ENCODE results near the gene STX10.

The STX10 gene

DNA sequence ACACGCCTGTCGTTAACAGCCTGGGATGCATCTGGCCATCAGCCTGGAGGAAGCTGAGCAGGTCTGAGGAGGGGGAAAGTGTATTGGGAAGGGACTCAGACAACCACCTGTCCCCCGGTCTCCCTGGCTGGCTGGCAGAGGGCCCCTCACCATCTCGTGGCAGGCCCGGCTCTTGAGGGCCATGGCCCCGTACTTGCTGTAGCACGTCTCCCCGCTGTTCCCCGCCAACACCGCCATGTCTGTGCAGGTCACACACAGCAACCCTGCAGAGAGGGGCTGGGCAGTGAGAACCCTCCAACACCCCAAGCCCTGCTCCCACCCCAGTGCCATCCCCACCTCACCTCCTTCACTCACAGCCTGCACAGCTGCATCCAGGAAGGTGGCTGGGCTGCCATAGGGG is 37.6 kb downstream of the STX10 start:
- ChIA-PET POLR2A (no interaction called here), CTCF (no interaction called here)
- H3K4me3 ChIP-seq (ENCODE audit: low read depth, low read length) = no peak overlapping the region
- no peak for DNase-seq (ENCODE audit: low read depth, low spot score)
- no peak for TF ChIP-seq CTCF (IDR thresholded peaks at IDR 0.05; ENCODE audit: insufficient read depth, low read length, missing control alignments)

DNA sequence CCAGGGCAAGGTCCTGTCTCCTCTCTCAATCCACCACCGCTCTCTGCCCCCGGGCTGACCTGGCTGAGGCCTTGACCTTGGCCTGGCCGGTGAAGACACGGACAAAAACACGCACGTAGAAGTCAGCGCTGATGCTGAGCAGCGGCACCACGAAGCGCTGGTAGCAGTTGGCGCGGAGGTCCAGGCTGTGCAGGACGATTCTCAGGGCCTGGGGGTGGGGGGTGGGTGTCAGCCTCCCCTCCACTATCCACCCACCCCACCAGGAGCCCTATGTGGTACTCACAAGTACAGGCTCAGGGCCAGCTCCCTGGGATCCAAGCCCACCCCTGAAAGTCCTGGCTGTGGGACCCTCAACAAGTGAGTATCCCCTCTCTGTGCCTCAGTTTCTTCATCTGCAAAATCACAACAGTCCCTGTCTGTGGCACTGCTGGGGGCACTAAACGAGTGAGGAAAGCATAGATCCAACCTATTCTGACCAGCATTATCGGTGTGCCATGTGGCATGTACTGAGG is 40.0 kb downstream of the STX10 start:
- no peak for TF ChIP-seq CTCF (IDR thresholded peaks at IDR 0.05; ENCODE audit: insufficient read depth, low read length, missing control alignments)

GRCh38 chr19:13109361-13110098 is 40.6 kb downstream of the STX10 start:
- no peak for DNase-seq (ENCODE audit: low read depth, low spot score)
- TF ChIP-seq CTCF (IDR thresholded peaks at IDR 0.05; ENCODE audit: insufficient read depth, low read length, missing control alignments) = no peak
- CTCF ChIA-PET = interaction anchor here (1.6 to 2.5 kb wide), 2 partner anchors 132 to 144 kb away, joined by 8 to 11 read pairs; no protein-coding TSS in a partner anchor
- no peak overlapping the region for H3K4me3 ChIP-seq (ENCODE audit: low read depth, low read length)
- POLR2A ChIA-PET = no interaction called here

More for the DNA sequence above, 40.0 kb downstream of the STX10 start:
- POLR2A ChIA-PET = no interaction called here
- CTCF ChIA-PET = no interaction called here
- no peak for DNase-seq (ENCODE audit: low read depth, low spot score)
- no peak overlapping the region for H3K4me3 ChIP-seq (ENCODE audit: low read depth, low read length)

- no peak for DNase-seq (ENCODE audit: low read depth, low spot score)
- TF ChIP-seq CTCF (IDR thresholded peaks at IDR 0.05; ENCODE audit: insufficient read depth, low read length, missing control alignments) = no peak
- ChIA-PET POLR2A (interaction anchor here (0.6 kb wide), 1 partner anchor 82 kb away, joined by 3 read pairs; no protein-coding TSS in a partner anchor), CTCF (interaction anchor here (0.9 to 8.0 kb wide), 14 partner anchors 8 to 140 kb away, joined by 3 to 94 read pairs (median 5); no protein-coding TSS in a partner anchor)
- H3K4me3 ChIP-seq (ENCODE audit: low read depth, low read length) = no peak overlapping the region
Observed at GRCh38 chr19:13104848-13105711, 45.1 kb downstream of the STX10 start.

GRCh38 chr19:13104360-13104847 is 45.8 kb downstream of the STX10 start:
- ChIA-PET CTCF (interaction anchor here (0.9 to 8.0 kb wide), 14 partner anchors 9 to 139 kb away, joined by 3 to 94 read pairs (median 5); no protein-coding TSS in a partner anchor), POLR2A (no interaction called here)
- peak; percentile 80 for TF ChIP-seq CTCF (IDR thresholded peaks at IDR 0.05; ENCODE audit: insufficient read depth, low read length, missing control alignments)
- no peak for DNase-seq (ENCODE audit: low read depth, low spot score)
- H3K4me3 ChIP-seq (ENCODE audit: low read depth, low read length) = no peak overlapping the region

Measured in AG04449 (cell line).